ENCODE measurements around the gene CBX2.

The CBX2 gene

GRCh38 chr17:79730437-79730768, 47.5 kb upstream of the CBX2 start:
- no peaks in the 10 kb centered on the region for H3K36me3 ChIP-seq (ENCODE audit: control insufficient read depth, insufficient read depth, low read length)
- H3K79me2 ChIP-seq = no peaks in the 10 kb centered on the region
- no peak overlapping the region for H3K27ac ChIP-seq
- no peak overlapping the region for H3K9ac ChIP-seq
- H3K27me3 ChIP-seq (ENCODE audit: control insufficient read depth, insufficient read depth, low read length) = no peaks in the 10 kb centered on the region
- peaks cover 9% of the 10 kb centered on the region for H3K4me1 ChIP-seq
- H2AFZ ChIP-seq = no peak overlapping the region
- H3K9me3 ChIP-seq (ENCODE audit: control insufficient read depth, low read length) = no peaks in the 10 kb centered on the region
- H3K4me3 ChIP-seq (ENCODE audit: low read depth, low read length) = no peak overlapping the region
- H3K4me2 ChIP-seq (ENCODE audit: low read length) = no peak overlapping the region
- TF ChIP-seq, protein P1, sequence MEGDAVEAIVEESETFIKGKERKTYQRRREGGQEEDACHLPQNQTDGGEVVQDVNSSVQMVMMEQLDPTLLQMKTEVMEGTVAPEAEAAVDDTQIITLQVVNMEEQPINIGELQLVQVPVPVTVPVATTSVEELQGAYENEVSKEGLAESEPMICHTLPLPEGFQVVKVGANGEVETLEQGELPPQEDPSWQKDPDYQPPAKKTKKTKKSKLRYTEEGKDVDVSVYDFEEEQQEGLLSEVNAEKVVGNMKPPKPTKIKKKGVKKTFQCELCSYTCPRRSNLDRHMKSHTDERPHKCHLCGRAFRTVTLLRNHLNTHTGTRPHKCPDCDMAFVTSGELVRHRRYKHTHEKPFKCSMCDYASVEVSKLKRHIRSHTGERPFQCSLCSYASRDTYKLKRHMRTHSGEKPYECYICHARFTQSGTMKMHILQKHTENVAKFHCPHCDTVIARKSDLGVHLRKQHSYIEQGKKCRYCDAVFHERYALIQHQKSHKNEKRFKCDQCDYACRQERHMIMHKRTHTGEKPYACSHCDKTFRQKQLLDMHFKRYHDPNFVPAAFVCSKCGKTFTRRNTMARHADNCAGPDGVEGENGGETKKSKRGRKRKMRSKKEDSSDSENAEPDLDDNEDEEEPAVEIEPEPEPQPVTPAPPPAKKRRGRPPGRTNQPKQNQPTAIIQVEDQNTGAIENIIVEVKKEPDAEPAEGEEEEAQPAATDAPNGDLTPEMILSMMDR (IDR thresholded peaks at IDR 0.05) = no peak

DNA sequence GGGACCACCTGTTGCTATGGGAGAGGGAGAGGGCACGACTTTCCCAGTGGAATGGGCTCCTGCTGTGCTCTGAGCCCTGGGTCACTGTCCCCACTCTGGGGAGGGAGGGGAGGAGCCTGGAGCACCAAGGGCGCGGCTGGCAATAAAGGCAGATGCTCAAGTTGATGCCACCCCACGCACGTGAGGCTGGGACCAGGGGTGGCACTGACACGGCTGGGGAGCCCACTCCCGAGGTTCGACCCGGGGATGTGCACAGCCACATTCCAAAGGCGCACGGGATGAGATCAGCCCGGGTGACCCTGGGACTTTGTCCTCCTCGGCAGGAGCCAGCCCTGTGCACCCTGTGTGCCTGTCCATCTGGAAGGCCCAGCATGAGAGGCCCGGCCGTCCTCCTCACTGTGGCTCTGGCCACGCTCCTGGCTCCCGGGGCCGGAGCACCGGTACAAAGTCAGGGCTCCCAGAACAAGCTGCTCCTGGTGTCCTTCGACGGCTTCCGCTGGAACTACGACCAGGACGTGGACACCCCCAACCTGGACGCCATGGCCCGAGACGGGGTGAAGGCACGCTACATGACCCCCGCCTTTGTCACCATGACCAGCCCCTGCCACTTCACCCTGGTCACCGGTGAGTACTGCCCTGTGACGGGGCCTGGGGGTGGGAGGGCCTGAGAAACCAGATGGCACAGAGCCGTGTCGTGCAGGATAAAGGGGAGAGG, 47.0 kb upstream of the CBX2 start, which contains the start of gene ENPP7:
Gene ENPP7, plus strand, starts transcription at position 175 of the 715 bp plus-strand sequence. Its CDS starts 197 bp downstream, at position 372.
- Histone ChIP-seq H3K4me3 (ENCODE audit: low read depth, low read length) (no peak within 1 kb of the TSS), H2AFZ (no peak within 1 kb of the TSS), H3K27me3 (ENCODE audit: control insufficient read depth, insufficient read depth, low read length) (no peaks in the 10 kb centered on the region), H3K9me3 (ENCODE audit: control insufficient read depth, low read length) (no peaks in the 10 kb centered on the region), H3K4me1 (peaks cover 9% of the 10 kb centered on the region), H3K36me3 (ENCODE audit: control insufficient read depth, insufficient read depth, low read length) (no peaks in the 10 kb centered on the region), H3K9ac (no peak within 1 kb of the TSS), H3K79me2 (no peaks in the 10 kb centered on the region), H3K4me2 (ENCODE audit: low read length) (no peak within 1 kb of the TSS), H3K27ac (no peak within 1 kb of the TSS)
- TF ChIP-seq, protein P1 (IDR thresholded peaks at IDR 0.05) = no peak

DNA sequence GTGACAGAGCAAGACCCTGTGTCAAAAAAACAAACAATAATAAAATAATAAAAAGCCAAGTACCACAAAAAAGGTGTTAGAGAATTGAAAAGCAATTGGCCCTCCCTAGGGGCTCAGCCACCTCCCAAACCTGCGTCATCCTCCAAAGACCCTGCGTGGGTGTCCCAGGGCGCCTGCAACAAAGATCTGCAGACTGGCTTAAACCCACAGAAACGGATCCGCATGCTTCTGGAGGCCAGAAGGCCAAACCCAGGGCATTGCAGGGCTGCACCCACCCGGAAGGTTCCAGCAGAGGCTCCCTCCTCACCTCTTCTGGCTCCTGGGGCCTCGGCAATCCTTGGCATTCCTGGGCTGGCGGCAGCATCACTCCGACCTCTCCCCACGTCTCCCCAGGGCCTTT, 45.7 kb upstream of the CBX2 start:
- H3K9ac ChIP-seq = no peak overlapping the region
- H3K4me2 ChIP-seq (ENCODE audit: low read length) = no peak overlapping the region
- H3K36me3 ChIP-seq (ENCODE audit: control insufficient read depth, insufficient read depth, low read length) = no peaks in the 10 kb centered on the region
- H3K9me3 ChIP-seq (ENCODE audit: control insufficient read depth, low read length) = no peaks in the 10 kb centered on the region
- H3K4me3 ChIP-seq (ENCODE audit: low read depth, low read length) = no peak overlapping the region
- no peaks in the 10 kb centered on the region for H3K27me3 ChIP-seq (ENCODE audit: control insufficient read depth, insufficient read depth, low read length)
- no peaks in the 10 kb centered on the region for H3K79me2 ChIP-seq
- no peak overlapping the region for H2AFZ ChIP-seq
- H3K4me1 ChIP-seq = peaks cover 9% of the 10 kb centered on the region
- no peak overlapping the region for H3K27ac ChIP-seq
- TF ChIP-seq, protein P1 (IDR thresholded peaks at IDR 0.05) = no peak

DNA sequence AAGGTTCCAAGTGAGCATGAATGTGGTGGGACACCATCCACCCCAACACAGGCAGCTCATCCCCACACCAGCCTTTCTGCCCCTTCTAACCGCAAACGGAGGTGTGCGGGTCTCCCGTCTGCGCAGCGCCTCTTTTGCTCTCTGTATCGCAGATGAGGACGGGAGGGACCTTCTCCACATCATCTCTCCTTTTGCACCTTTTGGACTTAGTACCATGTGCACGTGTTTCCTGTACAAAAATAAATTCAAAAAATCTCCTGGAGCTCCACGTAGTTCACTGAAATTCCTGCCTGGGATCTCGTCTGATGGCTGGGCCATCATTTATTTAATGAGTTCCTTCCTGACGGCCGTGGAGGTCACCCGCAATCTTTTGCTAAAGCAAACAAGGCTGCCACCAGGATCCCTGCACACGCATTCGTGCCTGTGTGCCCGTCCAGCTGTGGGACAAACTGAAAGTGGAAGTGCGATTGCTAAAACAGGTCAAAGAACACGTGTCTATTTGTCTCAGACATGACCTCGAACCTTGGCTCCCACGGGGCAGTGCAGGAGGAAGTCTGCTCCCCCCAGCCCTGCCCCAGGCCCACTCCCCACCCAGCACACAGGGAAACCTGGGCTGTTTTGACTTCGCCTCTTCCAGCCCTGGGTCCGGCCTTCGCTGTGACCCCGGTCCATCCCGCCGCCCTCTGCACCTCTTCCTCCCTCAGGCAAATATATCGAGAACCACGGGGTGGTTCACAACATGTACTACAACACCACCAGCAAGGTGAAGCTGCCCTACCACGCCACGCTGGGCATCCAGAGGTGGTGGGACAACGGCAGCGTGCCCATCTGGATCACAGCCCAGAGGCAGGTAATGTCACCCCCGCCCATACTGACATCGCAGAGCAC, 44.9 kb upstream of the CBX2 start:
- Histone ChIP-seq H3K27me3 (ENCODE audit: control insufficient read depth, insufficient read depth, low read length) (no peaks in the 10 kb centered on the region), H3K9ac (no peak overlapping the region), H3K4me3 (ENCODE audit: low read depth, low read length) (no peak overlapping the region), H3K27ac (no peak overlapping the region), H3K9me3 (ENCODE audit: control insufficient read depth, low read length) (no peaks in the 10 kb centered on the region), H3K4me2 (ENCODE audit: low read length) (no peak overlapping the region), H2AFZ (no peak overlapping the region), H3K79me2 (no peaks in the 10 kb centered on the region), H3K36me3 (ENCODE audit: control insufficient read depth, insufficient read depth, low read length) (no peaks in the 10 kb centered on the region), H3K4me1 (peaks cover 9% of the 10 kb centered on the region)
- TF ChIP-seq, protein P1 (IDR thresholded peaks at IDR 0.05) = no peak
